Suprapubic skin (tissue), 3 donors: ENCODE measurements around the gene CHD9.

Experiments
- CTCF ChIP-seq, 2 donors: fragments of 200-600 bp in 1 of 2; fragments of 450-650 bp in 1 of 2; sonication (generic) in 1 of 2; IDR thresholded peaks; one replicate each; pipeline ENCODE4 v1.5.1; 2016 to 2019; ENCODE audit warnings: antibody characterized with exemption in 2 of 2, mild to moderate bottlenecking in 1 of 2, moderate library complexity in 1 of 2
- POLR2A ChIP-seq, 2 donors: fragments of 450-650 bp; IDR thresholded peaks; one replicate each; pipeline ENCODE4 v1.6.1; 2017; ENCODE audit warnings: antibody characterized with exemption in 2 of 2, mild to moderate bottlenecking in 2 of 2, moderate library complexity in 2 of 2

DNA sequence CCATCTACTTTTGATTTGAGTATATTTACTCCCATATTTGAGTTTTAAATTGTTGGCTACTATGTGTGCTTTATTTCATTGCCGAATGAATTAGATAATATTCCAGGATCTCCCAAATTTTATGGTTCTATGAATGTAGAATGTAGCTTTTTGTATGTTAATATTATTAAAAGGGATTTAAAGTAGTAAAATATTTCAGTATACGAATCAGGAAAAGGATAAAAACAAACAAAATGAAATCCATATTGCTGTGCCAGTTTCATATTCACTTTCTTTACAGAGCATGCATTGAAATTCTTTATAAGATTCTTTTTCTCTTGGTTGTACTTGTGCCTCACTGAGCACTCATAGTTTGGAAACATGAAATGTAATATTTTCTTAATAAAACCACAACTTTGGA is 155.1 kb downstream of the CHD9 start:
- TF ChIP-seq CTCF (IDR thresholded peaks at IDR 0.05): no peak
- TF ChIP-seq POLR2A (IDR thresholded peaks at IDR 0.05): no peak
